Neuronal stem cell (in vitro differentiated cells): ENCODE results near the gene ZCCHC24.

ENCODE experiments used
- DNase-seq: peaks from one replicate; pipeline ENCODE4 v3.0.0-alpha.2; 2013; ENCODE audit warnings: low spot score
- H2AFZ ChIP-seq: one replicate; pipeline ENCODE4 v1.6.1; 2013; ENCODE audit warnings: mild to moderate bottlenecking, low read length, inconsistent platforms
- H2AK5ac ChIP-seq: 2 replicates; pipeline ENCODE4 v1.6.1; 2013; ENCODE audit warnings: low read depth, mild to moderate bottlenecking, inconsistent platforms, low read length, moderate library complexity, mixed read lengths
- H2BK120ac ChIP-seq: 2 replicates; pipeline ENCODE4 v1.6.1; 2013; ENCODE audit warnings: low read depth, mild to moderate bottlenecking, inconsistent platforms, low read length, moderate library complexity, mixed read lengths
- H2BK12ac ChIP-seq: one replicate; pipeline ENCODE4 v1.6.1; 2013; ENCODE audit warnings: low read length, inconsistent platforms
- H2BK15ac ChIP-seq: 2 replicates; pipeline ENCODE4 v1.6.1; 2013; ENCODE audit warnings: mild to moderate bottlenecking, low read length, inconsistent platforms, mixed read lengths
- H2BK5ac ChIP-seq: one replicate; pipeline ENCODE4 v1.6.1; 2013; ENCODE audit warnings: inconsistent platforms, mild to moderate bottlenecking, low read length, moderate library complexity
- H3K14ac ChIP-seq: one replicate; pipeline ENCODE4 v1.6.1; 2013; ENCODE audit warnings: low read length, inconsistent platforms
- H3K18ac ChIP-seq: 2 replicates; pipeline ENCODE4 v1.6.1; 2013; ENCODE audit warnings: low read length, inconsistent platforms
- H3K23ac ChIP-seq: 2 replicates; pipeline ENCODE4 v1.6.1; 2013; ENCODE audit warnings: low read depth, mild to moderate bottlenecking, mixed read lengths, low read length, inconsistent platforms; ENCODE audit not compliant: poor library complexity
- H3K27ac ChIP-seq: replicated peaks from 3 replicates; pipeline ENCODE4 v1.5.1; 2013; ENCODE audit warnings: low read length, inconsistent platforms
- H3K27me3 ChIP-seq, 3 experiments: 2 replicates each; pipeline ENCODE4 v1.6.1; 2013; ENCODE audit warnings: low read length in 3 of 3, mild to moderate bottlenecking in 2 of 3, inconsistent platforms in 1 of 3, low read depth in 1 of 3, mixed read lengths in 1 of 3, moderate library complexity in 1 of 3; ENCODE audit not compliant: control insufficient read depth in 3 of 3, insufficient read depth in 3 of 3
- H3K36me3 ChIP-seq, 2 donors: replicated peaks in 1 of 2; 2 replicates each; pipeline ENCODE4 v1.6.1; 2013; ENCODE audit warnings: low read length in 2 of 2; ENCODE audit not compliant: control insufficient read depth in 2 of 2, insufficient read depth in 2 of 2
- H3K4ac ChIP-seq: 2 replicates; pipeline ENCODE4 v1.6.1; 2013; ENCODE audit warnings: inconsistent platforms, mild to moderate bottlenecking, low read length, moderate library complexity
- H3K4me1 ChIP-seq, 2 donors: 1 replicate in 1 of 2; 2 replicates in 1 of 2; pipeline ENCODE4 v1.6.1; 2013; ENCODE audit warnings: low read length in 2 of 2, low read depth in 1 of 2; ENCODE audit not compliant: control insufficient read depth in 2 of 2, insufficient read depth in 1 of 2
- H3K4me2 ChIP-seq: one replicate; pipeline ENCODE4 v1.6.1; 2013; ENCODE audit warnings: mild to moderate bottlenecking, low read length, inconsistent platforms; ENCODE audit not compliant: insufficient read depth, poor library complexity, severe bottlenecking
- H3K4me3 ChIP-seq, 2 donors: 2 replicates each; pipeline ENCODE4 v1.5.1; 2013; ENCODE audit warnings: low read length in 2 of 2, mild to moderate bottlenecking in 2 of 2, inconsistent platforms in 1 of 2, moderate library complexity in 1 of 2
- H3K79me1 ChIP-seq: one replicate; pipeline ENCODE4 v1.6.1; 2013; ENCODE audit warnings: low read depth, mild to moderate bottlenecking, inconsistent platforms, low read length, moderate library complexity
- H3K9ac ChIP-seq: one replicate; pipeline ENCODE4 v1.6.1; 2013; ENCODE audit warnings: mild to moderate bottlenecking, low read depth, low read length, inconsistent platforms; ENCODE audit not compliant: poor library complexity
- H3K9me3 ChIP-seq, 2 donors: replicated peaks in 1 of 2; 2 replicates each; pipeline versions ENCODE3 to v1.6.1; 2013; ENCODE audit warnings: low read length in 2 of 2, mild to moderate bottlenecking in 2 of 2, inconsistent platforms in 1 of 2, low read depth in 1 of 2, mixed read lengths in 1 of 2, moderate library complexity in 1 of 2; ENCODE audit not compliant: control insufficient read depth in 2 of 2, insufficient read depth in 1 of 2
- H4K8ac ChIP-seq: one replicate; pipeline ENCODE4 v1.6.1; 2013; ENCODE audit warnings: low read depth, mild to moderate bottlenecking, inconsistent platforms, low read length, moderate library complexity
- H4K91ac ChIP-seq: one replicate; pipeline ENCODE4 v1.6.1; 2013; ENCODE audit warnings: low read length, low read depth, mild to moderate bottlenecking, inconsistent platforms; ENCODE audit not compliant: poor library complexity
- WGBS, 2 donors: extraction: QIAGEN DNeasy Blood & Tissue Kit; methylation state at CpG; one replicate each; pipeline ENCODE4 v1.1.7; 2013; ENCODE audit warnings: missing lambda C conversion rate in 2 of 2, mixed read lengths in 1 of 2; ENCODE audit not compliant: insufficient read length in 2 of 2, insufficient replicate concordance in 1 of 2; ENCODE audit errors: extremely low coverage in 2 of 2; 5-methylcytosine and 5-hydroxymethylcytosine counted together

ZCCHC24 gene

GRCh38 chr10:79401015-79401921 is 44.2 kb downstream of the ZCCHC24 start:
- Histone ChIP-seq H2AK5ac (peak overlapping the region; percentile 34), H3K79me1 (peaks cover 3% of the 10 kb centered on the region), H3K23ac (no peak overlapping the region), H3K4me3 (no peak overlapping the region), H4K8ac (no peak overlapping the region), H2AFZ (no peak overlapping the region), H2BK12ac (peak overlapping the region; percentile 14), H2BK5ac (no peak overlapping the region), H3K4me1 (peaks cover 44 to 51% of the 10 kb centered on the region in 2 donors), H3K9ac (peak overlapping the region; percentile 18), H3K18ac (peak overlapping the region; percentile 80), H2BK15ac (peak overlapping the region; percentile 35), H3K4me2 (no peak overlapping the region), H4K91ac (no peak overlapping the region), H3K14ac (no peak overlapping the region), H3K27ac (no peak overlapping the region), H3K27me3 (no peaks in the 10 kb centered on the region), H3K4ac (no peak overlapping the region), H3K9me3 (no peaks in the 10 kb centered on the region), H2BK120ac (no peak overlapping the region), H3K36me3 (no peaks in the 10 kb centered on the region)
- no peak for DNase-seq
- no CpG with 5 or more reads among the region's 23 CpGs for WGBS, 2 donors

- Histone ChIP-seq H3K36me3 (no peaks in the 10 kb centered on the region), H3K9me3 (no peaks in the 10 kb centered on the region), H3K4ac (no peak overlapping the region), H3K4me1 (peaks cover 37 to 47% of the 10 kb centered on the region in 2 donors), H2BK5ac (no peak overlapping the region), H3K4me3 (no peak overlapping the region), H2BK120ac (no peak overlapping the region), H2AK5ac (peak overlapping the region; percentile 34), H2BK12ac (no peak overlapping the region), H4K8ac (no peak overlapping the region), H2AFZ (no peak overlapping the region), H3K79me1 (peaks cover 3% of the 10 kb centered on the region), H3K27me3 (no peaks in the 10 kb centered on the region), H3K18ac (no peak overlapping the region), H4K91ac (no peak overlapping the region), H3K4me2 (no peak overlapping the region), H3K23ac (no peak overlapping the region), H2BK15ac (peak overlapping the region; percentile 32), H3K14ac (no peak overlapping the region), H3K9ac (no peak overlapping the region), H3K27ac (no peak overlapping the region)
- no CpG with 5 or more reads among the region's 11 CpGs for WGBS, 2 donors
- DNase-seq, result no peak
These were observed 45.0 kb downstream of the ZCCHC24 start for GRCh38 chr10:79400146-79401004.

GRCh38 chr10:79399223-79399831 is 46.1 kb downstream of the ZCCHC24 start:
- peak overlapping the region; percentile 21 for H3K4me2 ChIP-seq
- DNase-seq, result peak; percentile 30
- H2BK12ac ChIP-seq, result no peak overlapping the region
- peak overlapping the region; percentile 64 for H2AK5ac ChIP-seq
- H4K8ac ChIP-seq, result peak overlapping the region; percentile 29
- H2BK120ac ChIP-seq, result no peak overlapping the region
- H3K14ac ChIP-seq, result no peak overlapping the region
- peaks cover 3% of the 10 kb centered on the region for H3K79me1 ChIP-seq
- no CpG with 5 or more reads among the region's 15 CpGs for WGBS, 2 donors
- H3K4me1 ChIP-seq, result peaks cover 27 to 36% of the 10 kb centered on the region in 2 donors
- peak overlapping the region; percentile 96 for H2AFZ ChIP-seq
- H3K27me3 ChIP-seq, result no peaks in the 10 kb centered on the region
- H3K4ac ChIP-seq, result no peak overlapping the region
- peak overlapping the region; percentile 77 for H4K91ac ChIP-seq
- H3K9me3 ChIP-seq, result no peaks in the 10 kb centered on the region
- H2BK15ac ChIP-seq, result peak overlapping the region; percentile 65
- H3K18ac ChIP-seq, result peak overlapping the region; percentile 88
- peak overlapping the region; percentile 39 for H3K9ac ChIP-seq
- peak overlapping the region; percentile 47 for H2BK5ac ChIP-seq
- H3K27ac ChIP-seq, result peak overlapping the region; percentile 75
- peak overlapping the region in 1 of 2 donors; percentile 23 for H3K4me3 ChIP-seq
- H3K36me3 ChIP-seq, result no peaks in the 10 kb centered on the region
- peak overlapping the region; percentile 61 for H3K23ac ChIP-seq
